HG02763 (cell line): ENCODE data around the gene HPGD.
"Not testable (repeated sequence)": the region's sequence is repeated elsewhere in the genome, so short reads cannot be mapped to it uniquely, and the experiment has no call there.

Source experiments
- ATAC-seq: cut with Tn5 transposase; IDR thresholded peaks from one replicate; pipeline ENCODE4 v1.9.1; 2021; ENCODE audit warnings: mild to moderate bottlenecking, moderate library complexity; ENCODE audit not compliant: unreplicated experiment

HPGD gene

GRCh38 chr4:174528226-174528625, 5.9 kb upstream of the HPGD start:
- ATAC-seq, result no peak

DNA sequence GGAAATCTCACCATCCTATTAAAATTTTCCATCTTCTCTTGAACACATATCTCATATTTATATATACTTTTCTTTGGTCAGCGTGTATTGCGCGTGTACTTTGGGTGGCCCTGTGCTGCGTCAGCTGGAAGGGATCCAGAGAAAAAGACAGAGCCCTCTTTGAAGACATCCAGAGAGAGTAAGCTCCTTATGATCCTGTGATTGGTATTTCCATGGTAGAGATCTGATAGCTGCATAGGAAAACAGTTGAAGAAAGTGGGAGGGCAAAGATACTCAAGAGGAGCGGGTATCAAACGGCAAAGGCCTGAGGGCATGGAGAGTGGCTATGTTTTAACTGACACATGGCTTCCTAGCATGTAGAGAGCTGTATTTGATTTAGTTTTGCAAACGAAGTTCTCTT, 4.4 kb upstream of the HPGD start:
- no peak for ATAC-seq

- no peak for ATAC-seq
Observed at GRCh38 chr4:174524242-174524641, 2.0 kb upstream of the HPGD start.

- no peak for ATAC-seq
Observed at GRCh38 chr4:174523025-174523693, 871 bp upstream of the HPGD start.

GRCh38 chr4:174521800-174522182, 497 bp downstream of the HPGD start:
- ATAC-seq, result peak; percentile 24

- ATAC-seq, result no peak
Observed at GRCh38 chr4:174520660-174521059, 1.6 kb downstream of the HPGD start.

- ATAC-seq, result no peak
Observed at GRCh38 chr4:174517502-174518445, 4.5 kb downstream of the HPGD start.

GRCh38 chr4:174516794-174517193, 5.5 kb downstream of the HPGD start:
- ATAC-seq, result no peak

DNA sequence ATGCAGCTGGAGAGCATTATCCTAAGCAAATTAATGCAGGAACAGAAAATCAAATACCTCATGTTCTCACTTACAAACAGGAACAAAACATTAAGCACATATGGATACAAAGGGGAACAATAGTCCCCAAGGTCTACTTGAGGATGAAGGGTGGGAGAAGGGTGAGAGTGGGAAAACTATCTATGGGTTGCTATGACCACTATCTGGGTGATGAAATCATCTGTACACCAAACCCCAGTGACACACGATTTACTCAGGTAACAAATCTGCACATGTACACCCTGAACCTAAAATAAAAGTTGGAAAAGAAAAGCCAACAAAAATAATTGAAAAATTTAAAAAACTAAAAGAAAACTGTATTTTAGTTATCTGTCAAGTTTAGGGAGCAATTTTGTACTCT, 5.9 kb downstream of the HPGD start:
- no peak for ATAC-seq

DNA sequence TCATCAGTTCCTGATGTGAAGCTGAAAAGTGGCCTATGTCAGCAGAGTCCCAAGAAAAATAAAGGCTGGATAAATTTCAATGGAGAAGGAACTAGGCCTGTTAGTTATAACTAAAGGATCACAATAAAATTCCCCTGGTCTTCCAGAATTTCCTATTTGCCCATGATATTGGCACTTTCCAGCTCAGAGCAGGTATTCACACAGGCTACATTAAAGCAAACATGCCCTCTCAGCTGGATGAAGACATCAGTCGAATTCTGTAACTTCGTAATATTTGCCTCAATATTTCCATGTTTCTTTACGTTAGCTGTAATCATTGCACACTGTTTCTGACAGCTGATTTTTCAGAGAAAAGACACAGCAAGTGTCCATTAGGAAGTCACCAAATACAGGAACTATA, 9.5 kb downstream of the HPGD start:
- ATAC-seq, result no peak

GRCh38 chr4:174505892-174506291, 16.4 kb downstream of the HPGD start:
- ATAC-seq, result no peak

DNA sequence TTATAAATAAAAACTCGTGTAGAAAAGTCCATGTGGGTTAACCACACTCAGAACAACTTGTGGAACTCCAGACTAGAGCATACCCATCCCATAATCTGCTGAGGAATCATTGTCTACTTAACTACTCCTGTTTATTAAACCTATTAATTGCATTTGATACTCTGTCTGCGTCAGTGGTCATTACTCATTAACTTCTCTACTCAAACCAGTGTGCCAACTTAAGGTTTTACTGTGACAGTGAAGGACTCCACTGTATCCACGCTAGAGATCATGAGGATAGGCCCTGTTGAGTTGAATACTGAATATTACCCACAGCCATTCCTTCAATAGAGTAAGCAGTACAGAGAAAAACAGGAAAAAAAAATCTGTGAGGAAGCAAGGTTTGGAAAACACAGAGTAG, 17.3 kb downstream of the HPGD start:
- ATAC-seq, result no peak

DNA sequence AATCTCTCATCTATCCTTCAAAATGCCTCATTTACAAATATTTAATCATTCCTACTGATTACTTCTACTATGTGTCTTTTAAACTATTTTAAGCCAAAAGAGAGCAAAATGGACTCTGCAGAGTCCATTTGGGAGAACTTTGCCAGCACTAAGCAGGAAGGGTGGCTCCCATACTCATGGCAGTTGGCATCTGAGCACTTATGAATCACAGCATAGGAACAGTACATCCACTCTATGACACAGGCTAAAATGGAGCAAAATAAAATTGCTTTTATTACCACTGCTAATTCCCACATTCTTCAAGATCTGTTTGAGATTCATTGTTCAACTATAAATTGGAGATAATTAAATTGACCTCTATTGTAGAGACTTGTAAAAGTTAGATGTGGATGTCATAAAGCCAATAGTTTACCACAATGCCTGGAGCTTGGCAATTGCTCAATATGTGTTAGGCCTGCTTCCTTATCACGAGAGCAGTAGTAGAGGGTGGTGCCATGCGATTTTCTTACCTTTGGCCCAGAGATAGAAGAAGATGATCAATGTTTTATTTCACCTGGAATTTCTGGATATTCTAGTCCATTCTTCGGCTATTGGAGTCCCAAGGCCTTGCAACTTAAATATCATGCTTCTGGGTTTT, 19.1 kb downstream of the HPGD start:
- ATAC-seq, result no peak

DNA sequence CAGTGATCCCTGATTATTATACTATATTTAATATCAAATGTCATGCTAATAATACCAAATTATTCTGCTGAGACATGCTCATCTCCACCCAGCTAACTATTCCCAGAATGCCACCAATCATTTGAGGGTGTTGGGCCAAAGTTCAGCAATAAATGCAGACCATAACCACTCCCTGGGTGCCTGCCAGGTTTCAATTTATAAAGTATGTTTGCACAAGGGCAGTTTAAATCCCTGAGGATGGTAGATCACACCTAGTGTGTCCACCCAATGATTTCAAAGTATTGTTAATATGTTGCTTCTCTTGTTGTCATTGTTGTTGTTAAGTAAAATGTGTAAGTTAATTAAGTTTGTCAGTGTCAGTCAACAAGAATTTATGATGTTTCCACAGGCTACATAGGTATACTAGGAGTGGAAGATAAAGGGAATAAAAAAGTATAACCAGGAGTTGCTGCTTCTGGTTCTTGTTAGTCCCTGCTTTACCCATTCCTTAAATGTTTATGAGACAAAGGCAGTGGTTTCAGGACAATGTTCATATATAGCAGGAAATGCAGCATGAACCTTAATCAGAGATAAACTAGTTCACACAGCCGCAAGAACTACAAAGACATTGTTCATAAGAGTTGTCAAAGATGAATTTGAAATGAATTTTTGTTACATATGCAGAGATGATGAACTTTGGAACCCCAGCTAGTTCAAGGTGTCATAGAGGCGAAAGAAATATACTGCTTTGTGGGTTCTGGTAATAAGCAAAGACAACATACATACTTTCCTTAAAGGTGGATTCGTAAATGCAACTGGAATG, 25.5 kb downstream of the HPGD start:
- ATAC-seq, result no peak

DNA sequence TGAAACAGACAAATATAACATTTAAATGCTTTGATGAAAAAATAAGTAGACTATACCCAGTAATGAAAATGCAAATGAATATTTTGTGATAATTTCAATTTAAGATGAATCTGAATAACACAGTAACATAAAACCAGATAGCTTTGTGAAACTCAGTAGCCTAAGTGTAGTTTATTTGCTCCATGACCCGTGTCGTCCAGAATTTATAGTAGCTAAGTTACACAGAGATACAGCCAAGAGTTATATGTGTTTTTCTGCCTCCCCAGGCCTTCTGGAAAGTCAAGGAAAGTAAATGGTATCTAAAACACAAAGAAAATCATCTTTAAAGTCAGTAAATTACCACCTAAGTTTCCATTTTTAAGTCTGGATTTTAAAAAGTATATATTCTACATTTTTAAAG, 26.7 kb downstream of the HPGD start:
- no peak for ATAC-seq

- ATAC-seq, result no peak
Observed at GRCh38 chr4:174494726-174495125, 27.6 kb downstream of the HPGD start.

DNA sequence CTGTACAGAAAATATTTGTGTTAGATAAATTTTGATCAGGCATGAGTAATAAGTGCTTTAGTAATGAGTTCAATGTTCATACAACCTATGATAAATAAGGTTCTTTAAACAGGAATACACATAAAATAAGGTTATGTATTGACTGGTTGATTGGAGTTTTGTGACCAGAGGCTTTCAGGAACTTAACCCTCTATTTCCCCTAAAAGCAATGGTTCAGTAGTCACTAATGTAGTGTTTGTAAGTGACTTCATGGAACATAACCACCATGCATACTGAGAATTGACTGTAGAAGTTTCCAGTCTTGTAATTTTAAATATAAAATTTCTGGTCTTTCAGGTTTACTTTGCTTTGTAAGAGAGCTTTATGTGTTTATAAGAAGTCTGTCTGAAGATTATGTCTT, 28.1 kb downstream of the HPGD start:
- ATAC-seq, result no peak

DNA sequence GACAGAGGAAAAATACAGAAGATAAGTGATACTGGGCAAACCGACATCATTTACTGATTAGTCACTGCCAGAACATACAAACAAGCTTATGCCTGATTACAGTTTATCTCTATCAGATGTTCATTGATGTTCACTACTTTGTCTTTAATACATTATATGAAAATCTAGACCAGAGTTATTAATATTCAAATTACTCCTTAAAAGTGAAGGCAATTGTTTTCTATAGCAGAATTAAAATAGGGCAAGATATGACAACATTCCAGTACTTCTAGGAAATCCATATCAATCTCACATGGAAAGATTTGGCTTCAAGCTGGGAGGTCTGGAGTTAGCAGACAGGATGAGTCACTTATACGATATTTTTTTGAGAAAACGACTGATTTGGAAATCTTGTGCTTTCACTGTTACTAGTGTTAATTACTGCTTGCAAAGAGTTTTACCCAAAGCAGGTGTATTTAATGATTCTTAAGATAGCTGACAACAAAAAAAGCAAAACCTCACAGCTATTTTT, 31.8 kb downstream of the HPGD start:
- ATAC-seq, result no peak

- not testable (repeated sequence) for ATAC-seq
Observed at GRCh38 chr4:174488368-174488767, 33.9 kb downstream of the HPGD start.

- no peak for ATAC-seq
Observed at GRCh38 chr4:174485025-174485424, 37.3 kb downstream of the HPGD start.

DNA sequence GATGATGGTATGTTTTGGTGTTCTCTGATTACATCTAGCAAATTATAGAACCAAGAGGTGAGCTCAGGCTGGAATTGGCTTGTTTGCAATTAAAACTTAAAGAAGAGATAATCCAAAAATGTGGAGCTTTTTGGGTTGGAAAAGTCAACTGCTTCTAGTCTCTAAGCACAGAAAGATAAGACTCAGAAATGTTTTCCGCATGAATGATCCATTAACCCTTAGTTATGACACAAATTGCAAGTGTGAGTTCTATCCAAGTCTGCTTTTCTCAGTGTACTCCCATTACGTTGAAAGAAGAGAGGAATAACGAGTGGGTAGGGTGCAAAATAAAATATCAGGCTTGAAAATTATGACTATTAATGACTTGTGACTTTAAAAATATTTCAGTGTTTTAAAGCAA, 38.5 kb downstream of the HPGD start:
- no peak for ATAC-seq
